Cerebellar cortex (tissue), 1 donor: ENCODE data around the gene APOM.

Source experiments
- DNase-seq: peaks from one replicate; pipeline ENCODE4 v3.0.0-alpha.2; 2015; ENCODE audit warnings: low spot score

The APOM gene

GRCh38 chr6:31680226-31681134 lies 24.8 kb downstream of the APOM start, which contains the start of gene LY6G5C:
LY6G5C (minus strand) TSS chr6:31681067; CDS start chr6:31680373, 694 bp downstream.
- DNase-seq: peak; percentile 87

GRCh38 chr6:31681135-31681671 lies 25.5 kb downstream of the APOM start:
- no peak for DNase-seq

- DNase-seq: no peak
These were observed 27.9 kb downstream of the APOM start for GRCh38 chr6:31683591-31683990.

GRCh38 chr6:31686483-31686882 lies 30.8 kb downstream of the APOM start:
- DNase-seq: no peak

- DNase-seq: no peak
These were observed 31.6 kb downstream of the APOM start for GRCh38 chr6:31687321-31687720.

GRCh38 chr6:31687860-31688693 lies 32.4 kb downstream of the APOM start:
- no peak for DNase-seq

- DNase-seq: no peak
These were observed 33.8 kb downstream of the APOM start for GRCh38 chr6:31689249-31690110.

- no peak for DNase-seq
These were observed 34.8 kb downstream of the APOM start for GRCh38 chr6:31690231-31691077.

- no peak for DNase-seq
These were observed 35.4 kb downstream of the APOM start for GRCh38 chr6:31691078-31691463.

GRCh38 chr6:31691564-31692108 lies 35.9 kb downstream of the APOM start:
- DNase-seq: no peak

- no peak for DNase-seq
These were observed 36.7 kb downstream of the APOM start for GRCh38 chr6:31692353-31692752.

GRCh38 chr6:31692886-31693285 lies 37.2 kb downstream of the APOM start:
- DNase-seq: no peak

GRCh38 chr6:31693535-31693934 lies 37.8 kb downstream of the APOM start:
- no peak for DNase-seq

- no peak for DNase-seq
These were observed 41.9 kb downstream of the APOM start for GRCh38 chr6:31697555-31697954.

- DNase-seq: no peak
These were observed 45.2 kb downstream of the APOM start for GRCh38 chr6:31700740-31701401.

GRCh38 chr6:31701666-31702404 lies 46.1 kb downstream of the APOM start:
- DNase-seq: no peak

GRCh38 chr6:31702405-31702818 lies 46.7 kb downstream of the APOM start:
- DNase-seq: no peak

- peak; percentile 99 for DNase-seq
These were observed 47.4 kb downstream of the APOM start, which contains the start of gene ABHD16A for GRCh38 chr6:31702819-31703716. ABHD16A (minus strand) TSS chr6:31703324; CDS start chr6:31703281, 43 bp downstream.
